ENCODE results near the gene LRRN4CL. TPM values are rescaled to one million over a fixed set of nuclear protein-coding genes. Genes with fewer than 3 reads are reported as not detected.
"Not testable (repeated sequence)": the region's sequence is repeated elsewhere in the genome, so short reads cannot be mapped to it uniquely, and the experiment has no call there.

Gene LRRN4CL
- total RNA-seq, 8 experiments from 2014 or later: 0.33 to 9.3 (median 0.49) TPM

- Histone ChIP-seq H3K27ac (peak overlapping the region; percentile 57 to 69), H3K4me3 (peak overlapping the region; percentile 63 to 87 (median 70)), H3K4me1 (replicated peaks in 1 of 2) (peaks cover 19 to 21% of the 10 kb centered on the region in 2 donors)
- in situ Hi-C loops (cut with MboI; ENCODE audit: low pct_unique_long_range_greater_than_20kb in 2 of 9, low sequenced_read_pairs in 9 of 9, unreplicated experiment in 9 of 9): no loop called here
- ATAC-seq (replicated peaks in 6 of 8): peak in 1 of 8 experiments; percentile 0
- 6 to 40% (median 32%) methylated on average over 1 to 9 of the region's 16 CpGs; no CpG with 5 or more reads in 3 of the 10 experiments for WGBS, 10 experiments
These were observed 22.9 kb downstream of the LRRN4CL start for GRCh38 chr11:62666259-62666926.

GRCh38 chr11:62665599-62666258, 23.6 kb downstream of the LRRN4CL start:
- ATAC-seq (replicated peaks in 6 of 8): peak; percentile 6 to 53 (median 45)
- in situ Hi-C loops (cut with MboI; ENCODE audit: low pct_unique_long_range_greater_than_20kb in 2 of 9, low sequenced_read_pairs in 9 of 9, unreplicated experiment in 9 of 9): no loop called here
- Histone ChIP-seq H3K27ac (peak overlapping the region; percentile 57 to 69), H3K4me1 (replicated peaks in 1 of 2) (peaks cover 17 to 19% of the 10 kb centered on the region in 2 donors), H3K4me3 (peak overlapping the region; percentile 63 to 87 (median 70))
- WGBS, 10 experiments: 0 to 5% (median 0%) methylated on average over 4 to 10 of the region's 39 CpGs; no CpG with 5 or more reads in 5 of the 10 experiments

- WGBS, 10 experiments: 0% methylated on average over 1 to 9 of the region's 47 CpGs; no CpG with 5 or more reads in 4 of the 10 experiments
- peak; percentile 83 to 91 (median 90) for ATAC-seq (replicated peaks in 6 of 8)
- Histone ChIP-seq H3K4me1 (replicated peaks in 1 of 2) (peaks cover 14 to 16% of the 10 kb centered on the region in 2 donors), H3K27ac (peak within 1 kb of the TSS; percentile 71 to 77), H3K4me3 (peak within 1 kb of the TSS; percentile 63 to 87 (median 70))
- in situ Hi-C loops (cut with MboI; ENCODE audit: low pct_unique_long_range_greater_than_20kb in 2 of 9, low sequenced_read_pairs in 9 of 9, unreplicated experiment in 9 of 9): no loop called here
These were observed 24.2 kb downstream of the LRRN4CL start, which contains the start of the genes C11orf98 and CSKMT for GRCh38 chr11:62665075-62665598. C11orf98 (minus strand) TSS chr11:62665210; CDS start chr11:62665169, 41 bp downstream. CSKMT (plus strand) TSS chr11:62665312; CDS start chr11:62665880, 568 bp downstream.

GRCh38 chr11:62664405-62665074, 24.8 kb downstream of the LRRN4CL start:
- H3K4me1 ChIP-seq (replicated peaks in 1 of 2): peaks cover 14 to 16% of the 10 kb centered on the region in 2 donors
- in situ Hi-C loops (cut with MboI; ENCODE audit: low pct_unique_long_range_greater_than_20kb in 2 of 9, low sequenced_read_pairs in 9 of 9, unreplicated experiment in 9 of 9): no loop called here
- ATAC-seq (replicated peaks in 6 of 8): peak; percentile 15 to 58 (median 40)
- H3K27ac ChIP-seq: peak overlapping the region; percentile 71 to 77
- 0 to 8% (median 0%) methylated on average over 1 to 22 of the region's 36 CpGs; no CpG with 5 or more reads in 2 of the 10 experiments for WGBS, 10 experiments
- H3K4me3 ChIP-seq: peak overlapping the region; percentile 63 to 87 (median 70)

- no peak overlapping the region for H3K4me3 ChIP-seq
- in situ Hi-C loops (cut with MboI; ENCODE audit: low pct_unique_long_range_greater_than_20kb in 2 of 9, low sequenced_read_pairs in 9 of 9, unreplicated experiment in 9 of 9): no loop called here
- WGBS, 10 experiments: 39 to 83% (median 58%) methylated on average over 1 to 4 of the region's 5 CpGs; no CpG with 5 or more reads in 2 of the 10 experiments
- H3K27ac ChIP-seq: no peak overlapping the region
- H3K4me1 ChIP-seq (replicated peaks in 1 of 2): peaks cover 3 to 5% of the 10 kb centered on the region in 2 donors
- no peak for ATAC-seq (replicated peaks in 6 of 8)
These were observed 32.4 kb downstream of the LRRN4CL start for GRCh38 chr11:62656796-62657429.

GRCh38 chr11:62654297-62654696, 35.0 kb downstream of the LRRN4CL start:
- in situ Hi-C loops (cut with MboI; ENCODE audit: low pct_unique_long_range_greater_than_20kb in 2 of 9, low sequenced_read_pairs in 9 of 9, unreplicated experiment in 9 of 9): no loop called here
- Histone ChIP-seq H3K27ac (no peak overlapping the region), H3K4me1 (replicated peaks in 1 of 2) (peaks cover 3 to 7% of the 10 kb centered on the region in 2 donors), H3K4me3 (no peak overlapping the region)
- WGBS, 10 experiments: 40 to 100% (median 93%) methylated on average over 1 to 10 of the region's 11 CpGs; no CpG with 5 or more reads in 4 of the 10 experiments
- ATAC-seq (replicated peaks in 6 of 8): no peak

- WGBS, 10 experiments: 0 to 59% (median 33%) methylated on average over 1 to 9 of the region's 16 CpGs; no CpG with 5 or more reads in 3 of the 10 experiments
- ATAC-seq (replicated peaks in 6 of 8): no peak
- in situ Hi-C loops (cut with MboI; ENCODE audit: low pct_unique_long_range_greater_than_20kb in 2 of 9, low sequenced_read_pairs in 9 of 9, unreplicated experiment in 9 of 9): no loop called here
- H3K4me1 ChIP-seq (replicated peaks in 1 of 2): peaks cover 3 to 7% of the 10 kb centered on the region in 2 donors
- peak overlapping the region; percentile 89 to 91 for H3K27ac ChIP-seq
- peak overlapping the region; percentile 93 to 100 (median 99) for H3K4me3 ChIP-seq
These were observed 36.9 kb downstream of the LRRN4CL start for GRCh38 chr11:62652161-62653006.

GRCh38 chr11:62650283-62650682, 39.0 kb downstream of the LRRN4CL start:
- H3K4me3 ChIP-seq; in situ Hi-C loops (cut with MboI; ENCODE audit: low pct_unique_long_range_greater_than_20kb in 2 of 9, low sequenced_read_pairs in 9 of 9, unreplicated experiment in 9 of 9); H3K27ac ChIP-seq; ATAC-seq (replicated peaks in 6 of 8): not testable (repeated sequence)
- H3K4me1 ChIP-seq (replicated peaks in 1 of 2): peaks cover 10 to 16% of the 10 kb centered on the region in 2 donors
- WGBS, 10 experiments: 100% methylated on average over 1 to 2 of the region's 12 CpGs; no CpG with 5 or more reads in 5 of the 10 experiments

GRCh38 chr11:62649486-62649885, 39.8 kb downstream of the LRRN4CL start:
- Histone ChIP-seq H3K27ac (no peak overlapping the region), H3K4me3 (no peak overlapping the region), H3K4me1 (replicated peaks in 1 of 2) (peaks cover 13 to 21% of the 10 kb centered on the region in 2 donors)
- 80 to 100% (median 100%) methylated on average over 1 to 4 of the region's 11 CpGs; no CpG with 5 or more reads in 6 of the 10 experiments for WGBS, 10 experiments
- ATAC-seq (replicated peaks in 6 of 8): no peak
- in situ Hi-C loops (cut with MboI; ENCODE audit: low pct_unique_long_range_greater_than_20kb in 2 of 9, low sequenced_read_pairs in 9 of 9, unreplicated experiment in 9 of 9): no loop called here

GRCh38 chr11:62648967-62649364, 40.4 kb downstream of the LRRN4CL start:
- H3K27ac ChIP-seq: no peak overlapping the region
- no peak for ATAC-seq (replicated peaks in 6 of 8)
- H3K4me1 ChIP-seq (replicated peaks in 1 of 2): peaks cover 13 to 21% of the 10 kb centered on the region in 2 donors
- in situ Hi-C loops (cut with MboI; ENCODE audit: low pct_unique_long_range_greater_than_20kb in 2 of 9, low sequenced_read_pairs in 9 of 9, unreplicated experiment in 9 of 9): no loop called here
- 97 to 100% methylated on average over 2 to 8 of the region's 11 CpGs; no CpG with 5 or more reads in 8 of the 10 experiments for WGBS, 10 experiments
- H3K4me3 ChIP-seq: no peak overlapping the region

GRCh38 chr11:62648185-62648966, 41.0 kb downstream of the LRRN4CL start:
- in situ Hi-C loops (cut with MboI; ENCODE audit: low pct_unique_long_range_greater_than_20kb in 2 of 9, low sequenced_read_pairs in 9 of 9, unreplicated experiment in 9 of 9): no loop called here
- WGBS, 10 experiments: 33 to 100% (median 90%) methylated on average over 1 to 5 of the region's 24 CpGs; no CpG with 5 or more reads in 6 of the 10 experiments
- ATAC-seq (replicated peaks in 6 of 8): no peak
- no peak overlapping the region for H3K27ac ChIP-seq
- no peak overlapping the region for H3K4me3 ChIP-seq
- peaks cover 13 to 21% of the 10 kb centered on the region in 2 donors for H3K4me1 ChIP-seq (replicated peaks in 1 of 2)
